Heart left ventricle (tissue), 16 donors: ENCODE measurements around the gene NAXE. TPM values are rescaled to one million over a fixed set of nuclear protein-coding genes. Genes with fewer than 3 reads are reported as not detected.

Source experiments
- ATAC-seq, 4 donors: fragments of 200-7000 bp; cut with Tn5 transposase; one replicate each; pipeline ENCODE4 v1.9.1; 2020 to 2022; ENCODE audit warnings: moderate library complexity in 4 of 4, mild to moderate bottlenecking in 3 of 4, moderate number of reproducible peaks in 1 of 4
- DNase-seq, 5 donors: peaks; one replicate each; pipeline ENCODE4 v3.0.0-alpha.2; 2020
- H3K27ac ChIP-seq, 12 donors: fragments of 200-600 bp; sonication (generic) in 4 of 12; one replicate each; pipeline versions ENCODE4 v1.5.0 to v1.8.0; 2016 to 2022; ENCODE audit warnings: mild to moderate bottlenecking in 2 of 12
- H3K27me3 ChIP-seq, 9 donors: fragments of 200-600 bp; sonication (generic) in 2 of 9; one replicate each; pipeline versions ENCODE4 v1.5.1 to v1.8.0; 2016 to 2022; ENCODE audit warnings: mild to moderate bottlenecking in 3 of 9
- H3K36me3 ChIP-seq, 9 donors: fragments of 200-600 bp; sonication (generic) in 2 of 9; one replicate each; pipeline versions ENCODE4 v1.5.0 to v1.8.0; 2018 to 2022; ENCODE audit warnings: mild to moderate bottlenecking in 2 of 9
- H3K4me1 ChIP-seq, 12 donors: fragments of 200-600 bp; sonication (generic) in 4 of 12; one replicate each; pipeline versions ENCODE4 v1.5.0 to v1.8.0; 2016 to 2022; ENCODE audit warnings: mild to moderate bottlenecking in 3 of 12
- H3K4me3 ChIP-seq, 12 donors: fragments of 200-600 bp; sonication (generic) in 4 of 12; one replicate each; pipeline versions ENCODE4 v1.5.0 to v1.8.0; 2017 to 2022; ENCODE audit warnings: mild to moderate bottlenecking in 9 of 12, moderate library complexity in 4 of 12
- H3K9me3 ChIP-seq, 12 donors: fragments of 200-600 bp; sonication (generic) in 4 of 12; one replicate each; pipeline versions ENCODE4 v1.5.0 to v1.8.0; 2016 to 2022; ENCODE audit warnings: mild to moderate bottlenecking in 1 of 12
- POLR2A ChIP-seq, 2 donors: fragments of 450-650 bp; IDR thresholded peaks; one replicate each; pipeline ENCODE4 v1.6.1; 2017; ENCODE audit warnings: antibody characterized with exemption in 2 of 2, mild to moderate bottlenecking in 2 of 2, moderate library complexity in 2 of 2
- WGBS, 4 donors: extraction: QIAGEN DNeasy Blood & Tissue Kit in 2 of 4; methylation state at CpG; one replicate each; pipeline versions ENCODE4 v1.1.5 to v1.1.7; 2013 to 2018; 5-methylcytosine and 5-hydroxymethylcytosine counted together
- intact Hi-C, 10 donors: fragments of 100-400 bp; cut with DNase I; formaldehyde crosslinking; loops; one replicate each; pipeline versions ENCODE4 v1.11.1 to v1.14.2; 2022
- polyA plus RNA-seq, 2 donors: library from polyadenylated mRNA; stranded (reverse); fragments of 200-250 nt; gene quantifications; one replicate each; pipeline ENCODE4 v1.2.3, GENCODE V29; 2013
- total RNA-seq, 9 donors: library from RNA; depleted of rRNA in 2 of 9; stranded (reverse); fragments of >200 nt in 2 of 9; fragmentation: NEBNext Ultra II Directional in 3 of 9; extraction: Animal tissue kit (Norgen Biotek cat#: 25700) in 3 of 9; gene quantifications; one replicate each; pipeline versions ENCODE4 v1.1.0 to v1.2.4, GENCODE V29; 2016 to 2023
- TF ChIP-seq, protein P1 (sequence below), 12 donors: fragments of 200-600 bp; sonication (generic) in 4 of 12; IDR thresholded peaks; one replicate each; pipeline versions ENCODE4 v1.5.0 to v1.8.0; 2018 to 2022; ENCODE audit warnings: antibody characterized with exemption in 12 of 12, mild to moderate bottlenecking in 5 of 12
- donor health status: ischemic (EF 13 %, LVEDD 7.1; RV severe dilation, severe dysfunction).
- donor health status: healthy with polysubstance abuse.
- donor health status: DM: no; HTN: yes; CAD: no.
- donor health status: DM: no; HTN: no; CAD: no.
- donor health status: ischemic (EF 25% LVEDD 6.9; RV normal size, moderate dysfunction).
- donor health status: ischemic (EF 25% LVEDD 5.7; RV mildly dilated, moderate dysfunction).
- donor health status: healthy.
- donor health status: DM: yes; HTN: yes; CAD: no.
- donor health status: ischemic (EF 35%, LVEDD 5.7; RV mildly dilated, moderate dysfunction).
- donor health status: nonischemic (EF 11% LVEDD 7.7; RV severe dilation, severe dysfunction).
- donor health status: DM: yes; HTN: yes; CAD: no.
- donor health status: PGD.
- donor health status: ischemic (EF 29% LVEDD 5.4; RV normal size, mild dysfunction).
- donor health status: nonischemic (EF 23%, LVEDD 6.1; RV moderate dilation, normal function).

NAXE gene
- total and polyA plus RNA-seq, 11 donors: 75.8 to 141 (median 101) TPM

DNA sequence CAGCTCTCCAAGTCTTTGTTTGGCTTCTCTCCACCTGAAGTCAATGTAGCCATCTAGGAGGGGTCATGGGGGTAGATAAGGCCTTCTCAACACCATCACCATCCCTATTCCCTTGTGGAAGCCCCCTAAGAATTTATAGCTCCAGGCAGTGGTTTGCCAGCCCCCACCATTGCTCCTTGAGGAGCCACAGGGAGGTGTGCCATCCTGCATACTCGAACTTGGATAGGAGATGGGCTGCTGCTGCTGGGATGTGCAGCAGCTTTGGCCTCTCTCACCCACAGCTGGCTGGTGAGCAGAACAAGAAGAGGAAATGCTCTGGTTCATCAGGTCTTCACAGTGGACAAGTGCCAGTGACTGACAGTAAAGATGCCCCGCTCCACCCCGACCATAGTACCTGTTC, 4.8 kb downstream of the NAXE start:
- 88 to 93% (median 92%) methylated on average over 3 of the region's 3 CpGs for WGBS, 4 donors
- Histone ChIP-seq H3K36me3 (peaks cover 0 to 62% (median 47%) of the 10 kb centered on the region in 9 donors), H3K27ac (no peak overlapping the region), H3K4me1 (peaks cover 3 to 27% (median 15%) of the 10 kb centered on the region in 12 donors), H3K27me3 (no peaks in the 10 kb centered on the region), H3K9me3 (no peaks in the 10 kb centered on the region), H3K4me3 (no peak overlapping the region)
- intact Hi-C loops: loop anchor here in 1 of 10 donors (5.0 kb wide), 1 partner anchor 134 kb away; no protein-coding TSS in a partner anchor
- ATAC-seq (no peak), DNase-seq (no peak)
- no peak for TF ChIP-seq POLR2A (IDR thresholded peaks at IDR 0.05)
- TF ChIP-seq, protein P1, sequence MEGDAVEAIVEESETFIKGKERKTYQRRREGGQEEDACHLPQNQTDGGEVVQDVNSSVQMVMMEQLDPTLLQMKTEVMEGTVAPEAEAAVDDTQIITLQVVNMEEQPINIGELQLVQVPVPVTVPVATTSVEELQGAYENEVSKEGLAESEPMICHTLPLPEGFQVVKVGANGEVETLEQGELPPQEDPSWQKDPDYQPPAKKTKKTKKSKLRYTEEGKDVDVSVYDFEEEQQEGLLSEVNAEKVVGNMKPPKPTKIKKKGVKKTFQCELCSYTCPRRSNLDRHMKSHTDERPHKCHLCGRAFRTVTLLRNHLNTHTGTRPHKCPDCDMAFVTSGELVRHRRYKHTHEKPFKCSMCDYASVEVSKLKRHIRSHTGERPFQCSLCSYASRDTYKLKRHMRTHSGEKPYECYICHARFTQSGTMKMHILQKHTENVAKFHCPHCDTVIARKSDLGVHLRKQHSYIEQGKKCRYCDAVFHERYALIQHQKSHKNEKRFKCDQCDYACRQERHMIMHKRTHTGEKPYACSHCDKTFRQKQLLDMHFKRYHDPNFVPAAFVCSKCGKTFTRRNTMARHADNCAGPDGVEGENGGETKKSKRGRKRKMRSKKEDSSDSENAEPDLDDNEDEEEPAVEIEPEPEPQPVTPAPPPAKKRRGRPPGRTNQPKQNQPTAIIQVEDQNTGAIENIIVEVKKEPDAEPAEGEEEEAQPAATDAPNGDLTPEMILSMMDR (IDR thresholded peaks at IDR 0.05): no peak

DNA sequence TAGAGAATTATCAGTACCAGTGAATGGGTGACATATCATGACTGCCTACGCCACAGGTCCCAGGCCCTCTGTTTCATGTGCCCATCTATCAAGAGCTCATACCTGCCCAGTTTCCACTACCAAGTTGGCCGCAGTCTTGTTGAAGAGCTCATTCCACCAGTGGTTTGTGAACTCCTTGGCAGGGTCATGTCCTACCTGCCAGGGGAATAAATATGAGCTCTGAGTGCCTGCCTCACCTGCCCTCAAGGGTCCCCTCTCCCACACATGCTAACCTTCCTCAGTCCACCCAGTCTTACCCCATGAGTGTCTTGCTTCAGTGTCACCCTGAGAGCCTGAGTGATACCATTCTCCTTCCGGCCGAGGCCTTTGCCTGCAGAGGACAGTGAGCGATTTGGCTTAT, 6.5 kb downstream of the NAXE start:
- 93 to 98% (median 95%) methylated on average over 5 of the region's 5 CpGs for WGBS, 4 donors
- Histone ChIP-seq H3K4me1 (peaks cover 3 to 27% (median 14%) of the 10 kb centered on the region in 12 donors), H3K9me3 (no peaks in the 10 kb centered on the region), H3K27me3 (no peaks in the 10 kb centered on the region), H3K4me3 (no peak overlapping the region), H3K36me3 (peaks cover 0 to 56% (median 46%) of the 10 kb centered on the region in 9 donors), H3K27ac (no peak overlapping the region)
- DNase-seq (no peak), ATAC-seq (no peak)
- intact Hi-C loops: loop anchor here in 1 of 10 donors (5.0 kb wide), 1 partner anchor 136 kb away; no protein-coding TSS in a partner anchor
- TF ChIP-seq, protein P1 (IDR thresholded peaks at IDR 0.05): no peak
- no peak for TF ChIP-seq POLR2A (IDR thresholded peaks at IDR 0.05)

DNA sequence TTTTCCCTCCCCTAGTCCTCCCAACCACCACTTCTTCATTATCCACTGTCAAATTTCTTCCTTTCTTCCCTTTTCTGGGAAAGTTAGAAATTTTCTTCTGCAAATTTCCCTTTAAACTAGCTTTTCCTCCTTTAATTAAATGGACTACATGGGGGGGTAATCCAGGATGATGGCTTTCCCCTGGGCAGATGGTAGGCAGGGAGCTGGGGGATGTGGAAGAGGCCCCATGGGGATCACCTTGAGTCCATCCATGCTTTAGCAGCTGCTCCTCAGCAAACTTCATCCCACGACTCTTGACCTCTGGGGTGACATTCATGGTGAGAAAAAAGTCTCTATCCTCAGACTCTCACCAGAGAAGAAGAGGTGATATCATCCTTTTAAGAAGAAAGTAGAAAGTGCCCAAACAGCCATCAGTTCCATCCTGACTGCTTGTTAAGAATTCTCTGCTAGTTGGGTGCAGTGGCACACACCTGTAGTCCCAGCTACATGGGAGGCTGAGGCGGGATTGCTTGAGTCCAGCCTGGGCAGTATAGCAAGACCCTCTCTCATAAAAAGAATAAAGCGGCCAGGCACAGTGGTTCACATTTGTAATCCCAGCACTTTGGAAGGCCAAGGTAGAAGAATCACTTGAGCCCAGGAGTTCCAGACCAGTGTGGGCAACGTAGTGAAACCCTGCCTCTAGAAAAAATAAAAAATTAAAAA, 7.3 kb downstream of the NAXE start:
- no peak overlapping the region for H3K4me3 ChIP-seq
- no peak for ATAC-seq

DNA sequence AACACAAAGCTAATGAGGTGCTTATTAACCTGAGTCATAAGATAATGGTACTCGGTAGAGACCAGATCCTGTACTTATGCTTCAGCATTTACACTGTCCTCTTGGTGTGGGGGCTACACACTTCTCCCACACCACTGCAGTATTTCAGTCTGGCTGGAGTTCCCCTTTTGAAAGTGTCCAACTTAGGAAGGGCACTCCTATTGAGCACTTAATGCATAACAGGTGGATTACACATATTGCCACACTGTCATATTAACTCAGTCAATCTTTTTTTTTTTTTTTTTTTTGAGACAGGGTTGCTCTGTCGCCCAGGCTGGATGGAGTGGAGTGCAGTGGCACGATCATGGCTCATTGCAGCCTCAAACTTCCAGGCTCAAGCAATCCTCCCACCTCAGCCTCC, 8.2 kb downstream of the NAXE start:
- no peaks in the 10 kb centered on the region for H3K9me3 ChIP-seq
- H3K36me3 ChIP-seq: peaks cover 0 to 41% (median 35%) of the 10 kb centered on the region in 9 donors
- 71 to 87% (median 82%) methylated on average over 3 of the region's 3 CpGs for WGBS, 4 donors
- H3K4me1 ChIP-seq: peaks cover 3 to 27% (median 14%) of the 10 kb centered on the region in 12 donors
- no peak for DNase-seq
- H3K27ac ChIP-seq: no peak overlapping the region
- no peak for ATAC-seq
- TF ChIP-seq, protein P1 (IDR thresholded peaks at IDR 0.05): peak in 1 of 12 donors; percentile 5
- no peak for TF ChIP-seq POLR2A (IDR thresholded peaks at IDR 0.05)
- no peaks in the 10 kb centered on the region for H3K27me3 ChIP-seq
- intact Hi-C loops: loop anchor here in 6 of 10 donors (5.0 to 10.0 kb wide), 6 partner anchors 95 to 215 kb away; partner anchors contain the start of gene MEF2D (in 2 of the 6)
- H3K4me3 ChIP-seq: no peak overlapping the region

More for the DNA sequence above, 7.3 kb downstream of the NAXE start:
- Histone ChIP-seq H3K27ac (no peak overlapping the region), H3K36me3 (peaks cover 0 to 50% (median 44%) of the 10 kb centered on the region in 9 donors), H3K4me1 (peaks cover 3 to 27% (median 14%) of the 10 kb centered on the region in 12 donors), H3K27me3 (no peaks in the 10 kb centered on the region), H3K9me3 (no peaks in the 10 kb centered on the region)
- WGBS, 4 donors: 88 to 95% (median 92%) methylated on average over 4 of the region's 4 CpGs
- no peak for TF ChIP-seq POLR2A (IDR thresholded peaks at IDR 0.05)
- TF ChIP-seq, protein P1 (IDR thresholded peaks at IDR 0.05): no peak
- intact Hi-C loops: loop anchor here in 1 of 10 donors (5.0 kb wide), 1 partner anchor 137 kb away; no protein-coding TSS in a partner anchor
- no peak for DNase-seq
